Measurements from ENCODE around the gene CYFIP1. TPM values are rescaled to one million over a fixed set of nuclear protein-coding genes. Genes with fewer than 3 reads are reported as not detected.

CYFIP1 gene
- total and polyA plus RNA-seq, 9 of the 15 experiments (the other 6 are each of a cell fraction or from before 2014, with no cell fraction given): 3.8 to 59.8 (median 28.3) TPM

- no peak for TF ChIP-seq REST (IDR thresholded peaks at IDR 0.05; ENCODE audit: borderline replicate concordance)
- TF ChIP-seq REST (CRISPR knock-in tag; IDR thresholded peaks at IDR 0.05; ENCODE audit: low read depth): no peak
- no peak for TF ChIP-seq NKRF (IDR thresholded peaks at IDR 0.05; ENCODE audit: borderline replicate concordance)
- no peak for TF ChIP-seq CHCHD3 (CRISPR knock-in tag; IDR thresholded peaks at IDR 0.05)
- no peak for TF ChIP-seq HDAC3 (IDR thresholded peaks at IDR 0.05; ENCODE audit: borderline replicate concordance, partially characterized antibody)
- no peak for TF ChIP-seq ARID3B (CRISPR knock-in tag; IDR thresholded peaks at IDR 0.05; ENCODE audit: borderline replicate concordance)
- TF ChIP-seq ZNF3 (CRISPR knock-in tag; IDR thresholded peaks at IDR 0.05): no peak
- no peak for TF ChIP-seq KDM1A (IDR thresholded peaks at IDR 0.05)
- TF ChIP-seq ZNF449 (CRISPR knock-in tag; IDR thresholded peaks at IDR 0.05): no peak
- no peak for TF ChIP-seq SUPT5H (IDR thresholded peaks at IDR 0.05)
Observed at GRCh38 chr15:22919171-22919570, 61.0 kb downstream of the CYFIP1 start (continued).

Measured in K562 (cell line).